GM10248 (cell line): ENCODE results near the gene LGR5.

Experiments used
- CTCF ChIA-PET: fragments of 300-600 bp; sonication (Branson Sonifier 250); formaldehyde crosslinking; extraction: SDS; loops from one replicate; lab custom pipeline; 2021; ENCODE audit warnings: antibody characterized with exemption; lab: Yijun Ruan, JAX
- POLR2A ChIA-PET: fragments of 350-650 bp; sonication (Branson Sonifier 250); formaldehyde crosslinking; extraction: SDS; loops from one replicate; lab custom pipeline; 2020; ENCODE audit warnings: antibody characterized with exemption; lab: Yijun Ruan, JAX
- DNase-seq: peaks from one replicate; pipeline ENCODE4 v3.0.0; 2012; ENCODE audit errors: extremely low spot score
- CTCF ChIP-seq: IDR thresholded peaks from 2 replicates; pipeline ENCODE4 v1.5.1; 2012; ENCODE audit warnings: mild to moderate bottlenecking, low read depth; ENCODE audit errors: extremely low read depth, missing control alignments, control extremely low read depth

The LGR5 gene

GRCh38 chr12:71439613-71440344, at the start of gene LGR5:
Gene LGR5 (plus strand): TSS chr12:71439798. CDS start chr12:71440081, 283 bp downstream.
- CTCF ChIA-PET: no interaction called here
- no peak for TF ChIP-seq CTCF

GRCh38 chr12:71392521-71393145, 47.0 kb upstream of the LGR5 start:
- peak; percentile 63 for TF ChIP-seq CTCF
- peak; percentile 65 for DNase-seq
- ChIA-PET CTCF (interaction anchor here (0.7 to 3.4 kb wide), 34 partner anchors 9 to 1518 kb away, joined by 3 to 22 read pairs (median 4); partner anchors contain the start of gene RAB21), POLR2A (no interaction called here)

More at GRCh38 chr12:71439613-71440344, at the start of gene LGR5:
- peak; percentile 16 for DNase-seq
- POLR2A ChIA-PET: no interaction called here

GRCh38 chr12:71393625-71394024, 46.0 kb upstream of the LGR5 start:
- TF ChIP-seq CTCF: no peak
- DNase-seq: no peak
- ChIA-PET CTCF (interaction anchor here (0.9 to 3.4 kb wide), 10 partner anchors 9 to 660 kb away, joined by 3 to 22 read pairs (median 5); no protein-coding TSS in a partner anchor), POLR2A (no interaction called here)

GRCh38 chr12:71397433-71397954, 42.1 kb upstream of the LGR5 start:
- no peak for TF ChIP-seq CTCF
- no peak for DNase-seq
- CTCF ChIA-PET: no interaction called here
- POLR2A ChIA-PET: no interaction called here

- ChIA-PET POLR2A (no interaction called here), CTCF (interaction anchor here (1.4 kb wide), 1 partner anchor 16 kb away, joined by 6 read pairs; no protein-coding TSS in a partner anchor)
- no peak for DNase-seq
- TF ChIP-seq CTCF: no peak
These were observed 40.4 kb upstream of the LGR5 start for GRCh38 chr12:71399197-71399596.

GRCh38 chr12:71400481-71400880, 39.1 kb upstream of the LGR5 start:
- TF ChIP-seq CTCF: no peak
- no peak for DNase-seq
- POLR2A ChIA-PET: no interaction called here
- CTCF ChIA-PET: interaction anchor here (1.1 to 4.1 kb wide), 3 partner anchors 8 to 17 kb away, joined by 4 to 19 read pairs (median 4); no protein-coding TSS in a partner anchor
